Esophagus squamous epithelium (tissue), 5 donors: ENCODE results near the gene CDCA7. TPM values are rescaled to one million over a fixed set of nuclear protein-coding genes. Genes with fewer than 3 reads are reported as not detected.
"Not testable (repeated sequence)": the region's sequence is repeated elsewhere in the genome, so short reads cannot be mapped to it uniquely, and the experiment has no call there.

ENCODE experiments used
- DNase-seq: peaks from one replicate; lab custom pipeline; 2025; lab: John Stamatoyannopoulos, UW
- H3K27ac ChIP-seq, 4 donors: fragments of 200-600 bp; sonication (generic); one replicate each; pipeline ENCODE4 v1.5.1; 2016 to 2019; ENCODE audit warnings: mild to moderate bottlenecking in 1 of 4
- H3K27me3 ChIP-seq, 4 donors: fragments of 200-600 bp; sonication (generic); 1 replicate in 3 of 4; 2 replicates in 1 of 4; pipeline versions ENCODE4 v1.5.1 to v1.6.0; 2017 to 2021; ENCODE audit warnings: antibody characterized with exemption in 1 of 4
- H3K36me3 ChIP-seq, 3 donors: fragments of 200-600 bp; sonication (generic); one replicate each; pipeline ENCODE4 v1.5.1; 2016 to 2019
- H3K4me1 ChIP-seq, 3 donors: fragments of 200-600 bp; sonication (generic); one replicate each; pipeline ENCODE4 v1.5.1; 2017 to 2019
- H3K4me3 ChIP-seq, 4 donors: fragments of 200-600 bp; sonication (generic); 1 replicate in 3 of 4; 2 replicates in 1 of 4; pipeline ENCODE4 v1.5.1; 2016 to 2019; ENCODE audit warnings: mild to moderate bottlenecking in 2 of 4, moderate library complexity in 1 of 4
- H3K9me3 ChIP-seq, 3 donors: fragments of 200-600 bp; sonication (generic); one replicate each; pipeline ENCODE4 v1.5.1; 2016 to 2019
- POLR2A ChIP-seq, 4 donors: fragments of 450-650 bp; IDR thresholded peaks; one replicate each; pipeline ENCODE4 v1.6.1; 2017; ENCODE audit warnings: antibody characterized with exemption in 4 of 4, mild to moderate bottlenecking in 4 of 4, moderate library complexity in 3 of 4
- WGBS, 2 donors: methylation state at CpG; one replicate each; pipeline ENCODE4 v1.1.5; 2018; 5-methylcytosine and 5-hydroxymethylcytosine counted together
- intact Hi-C: fragments of 100-400 bp; cut with DNase I; formaldehyde crosslinking; loops from one replicate; pipeline ENCODE4 v1.15.0; 2022
- total RNA-seq, 4 donors: library from RNA; depleted of rRNA; stranded (reverse); fragments of >200 nt; gene quantifications; one replicate each; pipeline ENCODE4 v1.1.0, GENCODE V29; 2016
- TF ChIP-seq, protein P1 (sequence below), 6 experiments: fragments of 450-650 bp in 4 of 6; fragments of 200-600 bp in 2 of 6; sonication (generic) in 2 of 6; IDR thresholded peaks; one replicate each; pipeline ENCODE4 v1.5.1; 2016 to 2019; ENCODE audit warnings: antibody characterized with exemption in 6 of 6, mild to moderate bottlenecking in 4 of 6, moderate library complexity in 4 of 6
- donor health status: DM: yes; HTN: yes; CAD: no.

Gene CDCA7
- total RNA-seq, 4 donors from 2014 or later: 8.8 to 18.4 (median 10.6) TPM

DNA sequence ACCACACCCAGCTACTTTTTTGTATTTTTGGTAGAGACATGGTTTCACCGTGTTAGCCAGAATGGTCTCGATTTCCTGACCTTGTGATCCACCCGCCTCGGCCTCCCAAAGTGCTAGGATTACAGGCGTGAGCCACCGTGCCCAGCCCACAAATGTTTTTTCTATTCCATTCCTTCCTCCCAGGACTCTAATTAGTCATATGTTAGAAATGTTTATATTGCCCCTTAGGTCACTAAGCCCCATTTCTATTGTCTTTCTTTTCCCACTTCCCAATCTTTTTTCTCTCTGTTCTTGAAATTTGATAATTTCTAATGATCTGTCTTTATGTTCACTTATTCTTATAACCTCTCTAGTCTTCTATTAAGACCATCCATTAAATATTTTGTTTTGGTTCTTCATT, 31.3 kb upstream of the CDCA7 start:
- no peaks in the 10 kb centered on the region for H3K4me1 ChIP-seq
- peaks cover 0 to 22% (median 3%) of the 10 kb centered on the region in 3 donors for H3K9me3 ChIP-seq
- WGBS, 2 donors: 94 to 97% methylated on average over 6 of the region's 6 CpGs
- no peaks in the 10 kb centered on the region for H3K36me3 ChIP-seq
- H3K27ac ChIP-seq: no peak overlapping the region
- TF ChIP-seq, protein P1, sequence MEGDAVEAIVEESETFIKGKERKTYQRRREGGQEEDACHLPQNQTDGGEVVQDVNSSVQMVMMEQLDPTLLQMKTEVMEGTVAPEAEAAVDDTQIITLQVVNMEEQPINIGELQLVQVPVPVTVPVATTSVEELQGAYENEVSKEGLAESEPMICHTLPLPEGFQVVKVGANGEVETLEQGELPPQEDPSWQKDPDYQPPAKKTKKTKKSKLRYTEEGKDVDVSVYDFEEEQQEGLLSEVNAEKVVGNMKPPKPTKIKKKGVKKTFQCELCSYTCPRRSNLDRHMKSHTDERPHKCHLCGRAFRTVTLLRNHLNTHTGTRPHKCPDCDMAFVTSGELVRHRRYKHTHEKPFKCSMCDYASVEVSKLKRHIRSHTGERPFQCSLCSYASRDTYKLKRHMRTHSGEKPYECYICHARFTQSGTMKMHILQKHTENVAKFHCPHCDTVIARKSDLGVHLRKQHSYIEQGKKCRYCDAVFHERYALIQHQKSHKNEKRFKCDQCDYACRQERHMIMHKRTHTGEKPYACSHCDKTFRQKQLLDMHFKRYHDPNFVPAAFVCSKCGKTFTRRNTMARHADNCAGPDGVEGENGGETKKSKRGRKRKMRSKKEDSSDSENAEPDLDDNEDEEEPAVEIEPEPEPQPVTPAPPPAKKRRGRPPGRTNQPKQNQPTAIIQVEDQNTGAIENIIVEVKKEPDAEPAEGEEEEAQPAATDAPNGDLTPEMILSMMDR (IDR thresholded peaks at IDR 0.05): no peak
- TF ChIP-seq POLR2A (IDR thresholded peaks at IDR 0.05): no peak
- H3K4me3 ChIP-seq: no peak overlapping the region
- intact Hi-C loops: no loop called here
- DNase-seq: no peak
- H3K27me3 ChIP-seq: peaks cover 0 to 4% (median 0%) of the 10 kb centered on the region in 4 donors

DNA sequence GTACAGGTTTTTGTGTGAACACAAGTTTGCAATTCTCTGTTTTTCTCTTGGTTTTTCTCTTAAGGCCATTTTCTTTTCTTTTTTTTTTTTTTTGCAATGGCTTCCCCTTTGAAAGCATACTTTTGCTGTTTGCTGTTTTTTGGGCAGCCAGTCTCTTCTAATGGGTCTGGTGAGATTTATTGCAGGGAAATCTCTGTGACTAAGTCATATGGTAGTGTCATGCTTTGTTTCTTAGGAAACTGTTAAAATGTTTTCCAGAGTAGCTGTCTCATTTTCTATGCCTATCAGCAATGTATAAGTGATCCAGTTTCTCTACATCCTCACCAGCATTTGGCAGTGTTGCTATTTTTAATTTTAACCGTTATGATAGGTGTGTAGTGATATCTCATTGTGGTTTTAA, 27.9 kb upstream of the CDCA7 start:
- H3K4me3 ChIP-seq: no peak overlapping the region
- H3K4me1 ChIP-seq: no peaks in the 10 kb centered on the region
- intact Hi-C loops: no loop called here
- H3K27ac ChIP-seq: no peak overlapping the region
- TF ChIP-seq, protein P1 (IDR thresholded peaks at IDR 0.05): no peak
- no peak for TF ChIP-seq POLR2A (IDR thresholded peaks at IDR 0.05)
- H3K27me3 ChIP-seq: no peaks in the 10 kb centered on the region
- no peak for DNase-seq
- H3K36me3 ChIP-seq: no peaks in the 10 kb centered on the region
- WGBS, 2 donors: 84 to 88% methylated on average over 1 of the region's 1 CpG
- peaks cover 0 to 40% (median 3%) of the 10 kb centered on the region in 3 donors for H3K9me3 ChIP-seq

DNA sequence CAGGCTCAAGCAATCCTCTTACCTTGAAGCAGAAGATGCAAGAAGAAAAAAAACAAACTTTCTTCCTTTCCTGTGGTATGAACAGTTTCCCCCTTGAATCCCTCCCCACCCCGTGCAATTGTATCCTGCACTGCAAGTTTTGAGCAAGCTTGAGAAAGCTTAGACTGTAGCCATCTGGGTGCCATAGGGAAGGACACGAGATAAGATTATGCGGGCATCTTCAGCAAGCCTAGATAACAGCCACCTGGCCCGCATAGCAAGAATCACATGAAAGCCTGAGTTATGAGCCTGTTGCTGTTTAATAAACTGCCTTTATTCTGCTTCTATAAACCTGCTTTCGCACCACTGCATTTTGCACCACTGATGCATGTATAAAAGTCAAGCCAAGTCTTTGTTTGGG, 27.3 kb upstream of the CDCA7 start:
- intact Hi-C loops: no loop called here
- Histone ChIP-seq H3K4me1 (no peaks in the 10 kb centered on the region), H3K9me3 (peaks cover 0 to 46% (median 8%) of the 10 kb centered on the region in 3 donors), H3K27me3 (no peaks in the 10 kb centered on the region), H3K4me3 (no peak overlapping the region), H3K36me3 (no peaks in the 10 kb centered on the region), H3K27ac (no peak overlapping the region)
- WGBS, 2 donors: 83 to 85% methylated on average over 4 to 5 of the region's 5 CpGs
- DNase-seq: no peak
- TF ChIP-seq, protein P1 (IDR thresholded peaks at IDR 0.05): no peak
- TF ChIP-seq POLR2A (IDR thresholded peaks at IDR 0.05): no peak

DNA sequence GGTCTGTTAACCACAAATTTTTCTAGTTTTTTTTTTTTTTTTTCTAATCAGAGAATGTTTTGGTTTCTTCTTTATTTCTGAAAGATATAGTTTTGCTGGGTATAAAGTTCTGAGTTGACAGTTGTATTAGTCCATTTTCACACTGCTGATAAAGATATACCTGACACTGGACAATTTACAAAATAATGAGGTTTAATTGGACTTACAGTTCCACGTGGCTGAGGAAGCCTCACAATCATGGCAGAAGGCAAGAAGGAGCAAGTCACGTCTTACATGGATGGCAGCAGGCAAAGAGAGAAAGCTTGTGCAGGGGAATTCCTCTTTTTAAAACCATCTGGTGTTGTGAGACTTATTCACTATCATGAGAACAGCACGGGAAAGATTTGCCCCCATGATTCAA, 21.7 kb upstream of the CDCA7 start:
- intact Hi-C loops: not testable (repeated sequence)
- 56 to 78% methylated on average over 3 of the region's 3 CpGs for WGBS, 2 donors
- peaks cover 0 to 47% (median 17%) of the 10 kb centered on the region in 3 donors for H3K9me3 ChIP-seq

DNA sequence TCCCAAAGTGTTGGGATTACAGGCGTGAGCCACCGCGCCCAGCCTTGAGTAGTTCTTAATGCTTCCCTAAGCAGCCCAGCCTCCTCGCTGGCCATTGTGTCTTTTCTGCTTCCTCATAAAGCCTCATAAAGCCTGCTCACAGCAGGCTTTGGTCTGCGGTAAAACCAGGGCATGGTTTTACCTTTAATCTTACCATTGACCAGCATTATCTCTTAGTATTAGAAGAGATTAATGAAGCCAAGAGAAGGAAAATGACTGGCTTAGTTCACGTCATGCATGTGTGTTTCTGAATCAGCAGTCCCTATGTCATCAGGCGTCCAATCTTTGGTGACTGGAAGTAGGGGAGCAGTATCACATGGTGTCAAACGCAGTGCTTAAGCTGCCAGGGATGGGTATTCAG, 14.9 kb upstream of the CDCA7 start:
- Histone ChIP-seq H3K36me3 (no peaks in the 10 kb centered on the region), H3K27ac (no peak overlapping the region), H3K9me3 (peaks cover 0 to 6% (median 0%) of the 10 kb centered on the region in 3 donors), H3K4me1 (no peaks in the 10 kb centered on the region), H3K4me3 (no peak overlapping the region), H3K27me3 (peaks cover 0 to 55% (median 0%) of the 10 kb centered on the region in 4 donors)
- TF ChIP-seq, protein P1 (IDR thresholded peaks at IDR 0.05): no peak
- no peak for TF ChIP-seq POLR2A (IDR thresholded peaks at IDR 0.05)
- 83 to 90% methylated on average over 8 of the region's 8 CpGs for WGBS, 2 donors
- DNase-seq: no peak
- intact Hi-C loops: no loop called here

More for the DNA sequence above, 21.7 kb upstream of the CDCA7 start:
- H3K27me3 ChIP-seq: peaks cover 0 to 31% (median 0%) of the 10 kb centered on the region in 4 donors
- DNase-seq, H3K36me3 ChIP-seq, H3K4me1 ChIP-seq, H3K4me3 ChIP-seq, H3K27ac ChIP-seq: not testable (repeated sequence)

DNA sequence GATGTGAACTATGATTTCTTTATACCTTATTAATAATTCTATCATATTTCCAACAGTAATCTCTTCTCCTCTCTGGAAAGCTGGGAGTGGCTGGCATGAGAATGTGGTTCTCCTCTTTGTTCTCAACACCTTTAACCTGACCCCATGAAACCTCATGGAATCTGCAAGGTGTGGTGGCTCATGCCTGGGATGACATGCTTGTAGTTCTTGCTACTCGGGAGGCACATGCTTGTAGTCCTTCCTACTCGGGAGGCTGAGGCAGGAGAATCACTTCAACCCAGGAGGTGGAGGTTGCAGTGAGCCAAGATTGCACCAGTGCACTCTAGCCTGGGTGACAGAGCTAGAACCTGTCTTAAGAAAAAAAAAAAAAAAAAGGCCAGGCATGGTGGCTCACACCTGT, 10.8 kb upstream of the CDCA7 start:
- Histone ChIP-seq H3K36me3 (no peaks in the 10 kb centered on the region), H3K4me3 (no peak overlapping the region), H3K27me3 (peaks cover 0 to 22% (median 0%) of the 10 kb centered on the region in 4 donors), H3K27ac (no peak overlapping the region), H3K4me1 (no peaks in the 10 kb centered on the region), H3K9me3 (peaks cover 0 to 33% (median 12%) of the 10 kb centered on the region in 3 donors)
- WGBS, 2 donors: 60 to 90% methylated on average over 1 to 2 of the region's 2 CpGs
- DNase-seq: no peak
- no peak for TF ChIP-seq POLR2A (IDR thresholded peaks at IDR 0.05)
- TF ChIP-seq, protein P1 (IDR thresholded peaks at IDR 0.05): no peak
- intact Hi-C loops: no loop called here
